HK-2 (cell line): ENCODE results near the gene FXR2.
"Not testable (repeated sequence)": the region's sequence is repeated elsewhere in the genome, so short reads cannot be mapped to it uniquely, and the experiment has no call there.

Experiments
- DNase-seq: peaks from one replicate; pipeline ENCODE4 v3.0.0-alpha.2; 2018; ENCODE audit not compliant: unreplicated experiment

FXR2 gene

DNA sequence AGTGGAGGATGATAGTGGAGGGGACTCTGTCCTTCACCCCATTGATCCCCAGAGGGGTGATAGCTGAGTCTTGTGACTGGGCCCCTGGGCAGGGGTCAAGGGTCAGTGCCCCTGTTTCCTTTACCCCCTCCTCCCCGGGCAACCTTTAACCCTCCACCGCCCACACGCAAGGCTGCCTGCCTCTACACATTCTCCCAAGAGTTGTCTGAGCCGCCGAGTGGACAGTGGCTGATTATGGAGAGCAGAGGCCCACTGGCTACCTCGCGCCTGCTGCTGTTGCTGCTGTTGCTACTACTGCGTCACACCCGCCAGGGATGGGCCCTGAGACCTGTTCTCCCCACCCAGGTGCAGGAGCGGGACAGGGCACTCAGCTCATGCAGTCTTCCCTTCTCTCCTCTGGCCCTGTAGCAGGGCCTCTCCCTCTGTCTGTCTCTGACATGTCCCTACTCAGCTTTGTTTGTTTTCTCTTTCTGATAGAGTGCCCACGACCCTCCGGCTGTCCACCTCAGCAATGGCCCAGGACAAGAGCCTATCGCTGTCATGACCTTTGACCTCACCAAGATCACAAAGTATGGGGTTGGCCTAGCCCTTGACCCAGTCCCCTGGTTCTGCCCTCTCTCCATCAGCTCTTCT is 15.4 kb upstream of the FXR2 start, which contains the start of gene SHBG:
SHBG (plus strand) TSS at position 197 of the 633 bp plus-strand sequence; CDS start at position 235, 38 bp downstream.
- DNase-seq = no peak

DNA sequence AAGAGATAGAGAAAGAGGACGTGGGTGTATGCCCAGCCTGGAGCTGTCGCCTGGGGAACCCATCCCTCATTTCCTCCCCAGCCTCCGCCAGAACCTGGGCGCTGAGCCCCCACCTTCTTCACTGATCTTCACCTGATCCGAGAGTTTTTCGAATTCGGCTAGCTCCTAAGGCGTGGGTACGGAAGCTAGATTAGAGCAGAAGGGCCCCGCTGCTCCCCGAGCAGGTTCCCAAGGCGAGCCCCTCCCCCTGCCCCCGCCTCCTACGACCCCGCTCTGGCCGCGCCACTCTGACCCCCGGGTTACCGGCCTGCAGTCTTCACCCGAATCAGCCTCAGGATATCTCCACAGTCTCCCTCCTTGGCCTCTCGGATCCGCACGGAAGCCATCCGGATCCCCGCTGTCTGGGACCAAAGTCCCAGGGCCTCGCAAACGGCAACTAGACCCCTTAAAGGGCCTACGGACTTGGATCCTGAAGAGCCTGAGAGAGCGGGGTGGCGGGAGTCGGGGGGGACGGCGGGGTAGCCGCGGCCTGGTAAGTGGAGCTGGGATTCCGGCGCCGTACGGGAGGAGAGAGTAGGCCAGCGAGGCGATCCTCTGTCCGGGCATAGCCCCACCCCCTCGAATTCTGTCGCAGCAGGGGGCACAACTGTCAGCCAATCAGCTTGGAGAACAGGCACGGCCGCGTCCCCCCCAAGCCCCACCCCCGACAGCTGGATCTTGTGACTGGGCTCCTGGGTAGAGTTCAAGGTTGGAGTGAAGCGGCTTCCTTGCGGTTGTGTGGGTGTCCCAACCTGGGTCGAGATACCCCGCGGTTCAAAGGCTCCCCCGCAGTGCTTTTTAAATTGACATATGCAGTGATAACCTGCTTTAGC is 12.8 kb upstream of the FXR2 start, which contains the start of gene SAT2:
SAT2 (minus strand) TSS at position 572 of the 872 bp plus-strand sequence; CDS start at position 386, 186 bp downstream.
- peak; percentile 97 for DNase-seq

DNA sequence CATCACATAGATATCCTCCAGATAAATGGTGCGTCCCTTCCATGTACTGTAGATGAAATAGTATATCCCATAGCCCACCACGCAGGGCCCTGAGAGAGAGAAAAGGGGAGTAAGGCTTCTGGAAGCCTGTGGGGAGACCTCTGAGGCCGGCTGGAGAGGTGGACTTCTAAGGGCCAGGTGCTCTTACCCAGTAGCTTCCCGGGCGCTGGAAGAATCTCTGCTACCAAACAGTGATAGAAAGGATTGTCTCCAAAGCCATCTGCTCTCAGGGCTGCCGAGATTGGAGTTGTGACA is 12.2 kb upstream of the FXR2 start:
- DNase-seq = no peak

DNA sequence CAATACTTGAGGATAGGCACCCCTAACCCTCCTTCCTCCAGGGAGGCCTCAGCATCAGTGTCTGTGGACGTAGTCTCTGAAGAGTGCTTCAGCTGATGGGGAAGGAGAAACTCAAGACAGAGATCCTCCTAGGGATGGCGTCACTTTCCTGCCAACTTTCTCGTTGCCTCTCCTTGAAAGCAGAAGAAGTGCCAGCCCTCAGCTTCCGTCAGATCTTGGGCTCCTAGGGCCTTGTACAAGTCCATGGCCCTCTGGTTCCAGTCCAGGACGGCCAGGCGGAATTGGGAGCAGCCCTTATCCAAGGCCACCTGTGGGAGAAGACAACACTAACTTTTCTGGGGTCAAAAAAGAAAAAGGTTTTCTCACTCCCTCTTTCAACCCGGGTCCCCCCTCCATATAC is 11.6 kb upstream of the FXR2 start:
- no peak for DNase-seq

DNA sequence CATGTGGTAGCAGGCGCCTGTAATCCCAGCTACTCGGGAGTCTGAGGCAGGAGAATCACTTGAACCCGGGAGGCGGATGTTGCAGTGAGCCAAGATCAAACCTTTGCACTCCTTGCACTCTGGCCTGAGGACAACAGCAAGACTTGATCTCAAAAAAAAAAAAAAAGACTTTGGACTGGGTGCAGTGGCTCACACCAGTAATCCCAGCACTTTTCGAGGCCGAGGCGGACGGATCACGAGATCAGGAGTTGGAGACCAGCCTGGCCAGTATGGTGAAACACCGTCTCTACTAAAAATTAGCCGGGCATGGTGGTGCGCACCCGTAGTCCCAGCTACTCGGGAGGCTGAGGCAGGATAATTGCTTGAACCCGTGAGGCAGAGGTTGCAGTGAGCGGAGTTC is 11.1 kb upstream of the FXR2 start:
- DNase-seq = not testable (repeated sequence)

DNA sequence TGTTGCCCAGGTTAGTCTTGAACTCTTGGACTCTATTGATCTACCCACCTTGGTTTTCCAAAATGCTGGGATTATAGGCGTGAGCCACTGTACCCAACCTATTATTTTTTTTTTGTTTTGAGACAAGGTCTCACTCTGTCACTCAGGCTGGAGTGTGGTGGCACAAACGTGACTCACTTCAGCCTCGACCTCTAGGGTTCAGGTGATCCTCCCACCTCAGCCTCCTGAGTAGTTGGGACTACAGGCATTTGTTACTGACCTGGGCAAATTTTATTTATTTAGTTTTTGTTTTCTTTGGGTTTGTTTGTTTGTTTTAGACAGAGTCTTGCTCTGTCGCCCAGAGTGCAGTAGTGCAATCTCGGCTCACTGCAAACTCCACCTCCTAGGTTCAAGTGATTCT is 9.0 kb upstream of the FXR2 start:
- DNase-seq = no peak

DNA sequence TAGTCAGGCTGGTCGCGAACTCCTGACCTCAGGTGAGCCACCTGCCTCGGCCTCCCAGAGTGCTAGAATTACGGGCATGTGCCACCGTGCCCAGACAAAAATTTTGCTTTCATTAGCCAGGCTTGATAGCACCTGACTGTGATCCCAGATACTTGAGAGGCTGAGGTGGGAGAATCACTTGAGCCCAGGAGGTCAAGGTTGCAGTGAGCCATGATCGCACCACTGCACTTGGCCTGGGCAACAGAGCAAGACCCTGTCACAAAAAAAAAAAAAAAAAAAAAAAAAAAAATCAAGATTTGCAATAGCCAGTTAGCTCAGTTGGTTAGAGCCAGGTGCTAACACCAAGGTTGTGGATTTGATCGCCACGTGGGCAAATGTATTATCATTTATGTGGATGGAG is 6.1 kb upstream of the FXR2 start:
- DNase-seq = no peak

DNA sequence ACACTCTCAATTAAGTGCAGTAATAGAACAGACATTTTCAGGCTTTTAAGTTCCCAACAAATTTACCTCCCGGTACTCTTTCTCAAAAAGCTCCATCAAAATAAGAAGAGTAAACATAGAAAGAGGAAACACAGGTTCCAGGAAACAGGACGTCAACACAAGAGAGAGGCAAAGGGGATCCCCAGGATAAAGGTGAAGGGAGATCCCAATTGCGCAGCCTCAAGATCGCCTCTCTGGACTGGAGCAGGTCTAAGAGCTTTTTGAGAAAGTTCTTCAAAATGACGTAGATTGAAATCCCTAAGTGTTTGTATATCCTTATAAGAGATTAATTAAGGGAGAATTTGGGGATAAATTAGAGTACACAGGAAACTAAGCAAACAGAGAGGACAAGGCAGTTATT is 3.9 kb upstream of the FXR2 start:
- no peak for DNase-seq

DNA sequence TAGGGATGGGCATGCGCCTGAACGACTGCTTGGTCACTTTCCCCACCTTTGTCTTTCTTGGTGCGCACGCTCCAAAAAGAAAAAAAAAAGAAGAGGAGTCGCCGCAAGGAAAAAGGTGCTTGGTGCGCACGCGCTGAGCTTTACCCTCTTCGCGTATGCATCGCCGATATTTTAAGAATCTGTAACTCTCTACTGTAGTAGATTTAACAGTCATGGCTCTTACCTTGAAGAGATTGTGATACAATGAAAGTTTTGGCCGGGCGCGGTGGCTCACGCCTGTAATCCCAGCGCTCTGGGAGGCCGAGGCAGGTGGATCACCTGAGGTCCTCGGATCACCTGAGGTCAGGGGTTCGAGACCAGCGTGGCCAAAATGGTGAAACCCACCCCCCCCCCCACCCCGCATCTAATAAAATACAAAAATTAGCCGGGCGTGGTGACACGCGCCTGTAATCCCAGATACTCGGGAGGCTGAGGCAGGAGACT is 609 bp upstream of the FXR2 start:
- no peak for DNase-seq

DNA sequence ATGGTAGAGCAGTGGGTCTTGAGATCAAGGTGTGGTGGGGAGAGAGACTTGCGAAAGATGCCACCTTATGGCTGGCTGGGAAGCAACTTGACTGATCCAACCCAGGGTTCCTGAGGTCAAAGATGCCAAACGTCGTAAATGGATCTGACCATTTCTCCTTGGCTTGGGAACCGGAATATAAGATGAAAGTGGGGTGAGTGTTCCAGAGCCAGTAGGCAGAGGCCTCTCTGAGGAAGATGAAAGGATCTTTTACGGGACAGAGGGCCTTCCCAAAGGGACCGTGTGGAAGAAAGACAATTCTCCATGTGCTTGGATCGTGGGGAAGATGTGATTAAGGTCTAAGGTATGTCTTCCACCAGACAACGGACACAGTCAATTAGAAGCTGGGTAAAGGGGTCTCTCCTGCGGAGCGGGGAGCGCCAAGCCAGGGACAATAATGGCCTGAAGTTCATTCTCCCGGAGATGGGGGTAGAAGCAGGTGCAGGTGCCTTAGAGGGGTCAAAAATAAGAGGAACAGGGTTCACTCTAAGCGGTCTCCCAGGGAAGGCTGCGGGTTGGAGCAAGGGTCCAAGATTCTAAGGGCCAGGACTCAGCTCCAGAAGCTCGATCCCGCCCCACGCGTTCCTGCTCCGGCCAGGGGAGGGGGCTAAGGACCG is 800 bp downstream of the FXR2 start:
- peak; percentile 26 for DNase-seq

DNA sequence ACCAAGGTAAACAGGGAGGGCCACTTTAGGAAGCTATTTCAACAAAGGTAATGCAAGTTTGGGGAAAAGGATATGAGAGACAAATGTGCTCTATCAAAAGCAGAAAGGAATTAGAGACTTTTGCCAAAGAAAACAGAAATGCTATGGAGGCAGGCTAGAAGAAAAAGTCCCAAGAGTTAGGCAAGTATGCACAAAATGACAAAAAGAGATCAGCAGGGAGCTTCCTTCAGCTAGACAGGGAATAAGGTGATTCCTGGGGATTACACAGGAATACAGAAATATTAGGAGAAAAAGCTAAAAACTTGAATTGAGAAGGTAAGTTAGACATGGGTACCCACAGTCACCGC is 2.4 kb downstream of the FXR2 start:
- no peak for DNase-seq

DNA sequence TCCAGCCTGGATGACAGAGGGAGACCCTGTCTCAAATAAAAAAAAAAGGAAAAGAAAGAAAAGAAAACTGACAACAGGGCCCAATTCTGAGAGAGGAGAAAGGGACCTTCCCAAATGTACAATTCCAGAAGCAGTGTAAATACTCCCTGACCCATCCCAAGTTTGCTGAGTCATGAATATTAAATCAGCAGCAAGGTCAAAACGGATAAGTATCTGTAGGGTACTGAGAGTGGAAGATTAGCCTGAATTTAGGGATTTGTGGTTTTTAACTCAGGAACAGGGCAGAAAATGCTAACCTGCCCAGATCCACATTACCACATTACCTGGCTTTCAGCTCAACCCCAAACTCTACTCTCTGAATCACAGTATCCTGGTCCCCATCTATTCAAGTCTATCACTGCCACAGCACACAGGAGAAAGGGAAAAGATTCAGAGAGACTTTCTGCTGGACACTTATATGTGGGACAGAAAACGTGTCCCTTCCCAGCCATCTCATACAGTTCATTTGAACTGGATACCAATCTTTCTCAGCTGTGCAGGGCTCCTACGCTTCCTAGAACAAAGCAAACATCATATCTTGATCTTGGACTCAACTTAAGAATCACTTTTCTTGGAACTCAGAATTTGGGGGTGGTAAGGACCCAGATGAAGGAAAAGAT is 2.9 kb downstream of the FXR2 start:
- DNase-seq = no peak

DNA sequence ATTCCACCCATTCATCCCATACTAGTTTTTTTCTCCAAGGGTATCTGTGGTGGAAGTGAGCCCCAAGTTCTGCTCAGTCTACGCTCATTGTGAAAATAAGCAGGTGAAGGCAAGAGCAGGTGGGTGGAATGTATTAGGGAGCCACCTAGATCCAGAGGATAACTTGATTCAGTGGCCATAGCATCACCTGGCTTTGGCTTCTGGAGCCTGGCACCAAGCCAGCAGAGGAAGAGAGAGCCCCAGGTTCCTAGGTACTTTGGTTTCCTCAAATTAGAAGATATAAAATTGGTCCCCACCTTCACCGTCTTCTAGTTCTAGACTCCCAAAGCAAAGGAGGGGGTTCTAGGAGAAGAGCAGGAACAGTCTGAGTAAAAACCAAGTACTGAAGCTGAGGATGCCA is 4.1 kb downstream of the FXR2 start:
- DNase-seq = no peak

DNA sequence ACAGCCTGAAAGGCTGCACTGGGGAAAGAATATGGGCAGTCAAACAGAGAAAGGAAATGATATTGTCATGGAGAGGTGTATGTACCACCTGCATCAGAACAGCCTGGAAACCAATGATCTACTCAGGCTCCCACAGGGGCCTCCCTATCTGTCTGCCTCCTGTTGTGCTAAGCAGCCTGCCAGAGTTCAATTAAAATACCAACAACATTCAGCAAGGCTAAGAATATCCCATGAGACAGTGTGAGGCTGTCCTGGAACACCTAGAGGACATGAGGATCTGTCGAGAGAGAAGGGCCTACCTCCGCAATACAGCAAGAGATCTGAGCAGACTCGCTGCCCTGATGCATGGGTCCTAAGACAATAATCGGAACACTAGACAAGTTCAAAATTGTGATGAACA is 8.4 kb downstream of the FXR2 start:
- no peak for DNase-seq

DNA sequence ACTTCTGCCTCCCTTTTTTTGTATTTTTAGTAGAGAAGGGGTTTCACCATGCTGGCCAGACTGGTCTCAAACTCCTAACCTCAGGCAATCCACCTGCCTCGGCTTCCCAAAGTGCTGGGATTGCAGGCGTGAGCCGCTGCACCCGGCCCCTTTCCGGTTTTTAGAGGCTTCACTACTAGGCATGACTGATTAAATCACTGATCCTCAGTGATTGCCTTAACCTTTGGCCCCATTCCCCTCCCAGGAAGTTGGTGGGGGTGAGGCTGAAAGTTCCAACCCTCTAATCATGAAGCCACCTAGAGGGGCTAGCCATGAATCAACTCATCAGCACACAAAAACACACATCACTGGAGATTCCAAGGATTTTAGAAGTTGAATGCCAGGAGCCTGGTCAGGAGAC is 17.1 kb downstream of the FXR2 start:
- DNase-seq = not testable (repeated sequence)

DNA sequence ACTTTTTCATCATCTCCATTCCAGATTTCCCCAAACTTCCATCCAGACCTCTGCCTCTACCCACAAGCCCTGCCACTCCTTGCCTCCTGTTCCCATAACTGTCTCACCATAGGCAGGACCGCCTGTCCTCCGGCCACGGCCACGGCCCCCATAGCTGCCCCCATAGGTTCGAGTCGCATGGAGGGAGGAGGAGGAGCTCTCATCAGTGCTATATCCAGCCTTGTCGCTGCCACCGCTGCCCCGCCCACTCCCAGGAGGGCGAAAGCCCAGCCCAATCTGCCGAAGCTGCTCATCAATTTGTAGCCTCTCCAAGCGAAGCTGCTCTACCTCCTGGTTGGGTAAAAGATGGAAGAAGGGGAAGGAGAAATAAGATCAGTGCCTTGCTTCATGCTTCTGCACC is 21.4 kb downstream of the FXR2 start:
- DNase-seq = no peak

DNA sequence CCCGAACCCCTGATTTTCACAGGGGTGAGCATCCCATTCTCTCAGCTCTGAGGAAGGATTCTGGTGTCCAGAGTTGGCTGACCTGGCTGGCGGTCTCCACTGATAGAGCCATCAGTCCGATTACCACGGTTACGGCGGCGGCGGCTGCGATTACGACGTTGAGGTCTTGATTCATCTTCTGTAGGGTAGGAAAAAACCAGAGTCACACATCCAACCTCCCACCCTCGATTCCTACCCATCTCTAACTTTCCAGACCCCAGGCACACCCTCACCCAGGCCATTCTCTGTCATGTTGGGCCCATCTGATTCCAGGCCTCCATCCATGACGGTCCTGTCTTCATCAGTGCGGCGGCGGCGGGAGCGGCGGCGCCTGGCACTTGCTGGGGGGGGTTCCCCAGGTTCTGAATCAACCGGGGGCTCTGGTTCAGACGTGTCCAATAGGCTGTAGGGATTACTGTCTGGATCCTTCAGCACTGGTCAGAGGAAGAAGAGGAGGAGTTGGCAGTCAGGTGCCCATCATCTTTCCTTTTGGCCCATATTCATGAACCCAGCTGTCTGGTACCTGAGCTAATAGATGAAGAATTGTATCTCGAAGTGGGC is 22.2 kb downstream of the FXR2 start:
- no peak for DNase-seq

DNA sequence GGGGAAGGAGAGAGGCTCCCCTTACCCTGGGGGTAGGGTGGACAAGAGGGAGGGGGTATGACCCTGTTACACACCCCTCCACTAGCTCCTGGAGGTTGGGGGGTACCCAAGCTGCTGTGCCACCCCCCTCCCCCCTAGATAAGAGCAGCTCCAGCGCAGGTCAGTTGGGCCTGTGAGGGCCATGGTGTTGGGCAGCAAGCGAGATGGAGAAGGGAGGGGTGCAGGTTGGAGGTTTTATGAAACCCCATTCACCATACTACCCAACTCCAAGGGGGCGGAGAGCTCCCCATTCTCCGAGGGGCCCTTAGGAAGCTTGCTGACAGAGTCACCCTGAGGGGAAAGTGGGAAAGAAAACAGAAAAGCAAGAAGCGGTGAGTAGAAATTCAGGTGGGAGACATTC is 23.1 kb downstream of the FXR2 start:
- DNase-seq = no peak

DNA sequence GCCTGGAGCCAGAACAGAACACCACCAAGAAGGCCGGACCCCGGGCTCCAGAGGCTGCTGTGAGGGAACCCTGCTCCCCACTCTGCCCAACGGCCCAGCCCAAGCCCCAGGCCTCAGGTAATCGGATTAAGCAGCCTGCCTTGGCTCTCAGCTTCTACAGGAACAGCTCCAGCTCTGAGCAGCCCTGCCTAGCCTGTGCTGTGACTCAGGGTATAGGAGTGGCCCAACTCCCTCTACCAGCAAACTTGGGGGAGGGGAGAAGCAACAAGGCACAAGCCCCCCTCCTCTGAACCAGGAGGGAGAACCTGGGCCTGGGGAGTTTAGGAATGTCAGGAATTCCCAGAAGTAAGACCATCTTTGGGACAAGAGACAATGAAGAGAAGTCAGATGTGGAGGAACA is 24.0 kb downstream of the FXR2 start:
- no peak for DNase-seq

DNA sequence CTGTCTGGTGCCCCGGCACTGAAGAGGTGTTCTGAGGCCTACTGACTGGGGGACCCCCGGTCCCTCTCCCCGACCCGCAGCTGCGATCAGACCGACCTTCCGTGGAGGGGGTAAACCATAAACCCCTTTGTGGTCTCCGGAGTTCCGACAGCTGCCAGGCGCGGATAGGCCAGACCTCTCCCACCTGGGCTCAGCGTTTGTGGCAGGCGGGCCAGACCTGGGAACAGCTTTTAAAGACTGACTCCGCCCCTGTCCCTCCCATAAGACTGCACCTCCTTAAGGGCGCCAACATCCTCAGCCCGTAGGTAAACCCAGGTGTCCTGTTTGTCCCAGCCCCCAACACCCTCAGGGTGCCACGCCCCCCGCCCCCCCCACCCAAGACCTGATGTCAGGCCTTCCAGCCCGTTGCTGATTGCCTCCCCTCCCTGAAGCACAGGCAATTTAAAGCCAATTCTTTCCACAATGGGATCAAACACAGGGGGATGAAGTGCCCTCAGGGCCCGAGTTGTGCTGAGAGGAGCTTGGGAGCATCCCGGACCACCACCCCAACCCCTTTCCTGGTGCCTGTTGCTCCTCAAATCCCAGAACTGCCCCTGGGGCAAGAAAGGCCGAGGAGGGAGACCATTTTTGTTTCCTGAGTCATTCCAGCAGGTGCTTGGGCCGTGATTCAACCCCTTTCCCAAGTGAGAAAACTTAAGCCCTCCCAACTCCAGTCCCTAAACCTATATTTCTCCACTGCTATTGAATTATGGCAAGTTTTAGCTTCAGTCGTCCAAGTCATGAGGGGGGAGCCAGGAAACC is 24.6 kb downstream of the FXR2 start, which contains the start of gene SOX15:
SOX15 (minus strand) TSS at position 204 of the 801 bp plus-strand sequence. CDS start 418 bp downstream, outside the sequence.
- DNase-seq = no peak
